ENCODE data around the gene MYRFL.

MYRFL gene

GRCh38 chr12:69897744-69898143, 72.7 kb downstream of the MYRFL start:
- peak; percentile 91 for DNase-seq (ENCODE audit: low spot score)

GRCh38 chr12:69898236-69898635, 73.2 kb downstream of the MYRFL start:
- peak; percentile 61 for DNase-seq (ENCODE audit: low spot score)

GRCh38 chr12:69900720-69901131, 75.7 kb downstream of the MYRFL start:
- peak; percentile 40 for DNase-seq (ENCODE audit: low spot score)

- DNase-seq (ENCODE audit: low spot score): no peak
Observed at GRCh38 chr12:69901221-69901905, 76.3 kb downstream of the MYRFL start.

GRCh38 chr12:69903548-69903947, 78.5 kb downstream of the MYRFL start:
- no peak for DNase-seq (ENCODE audit: low spot score)

GRCh38 chr12:69904777-69905176, 79.8 kb downstream of the MYRFL start:
- peak; percentile 73 for DNase-seq (ENCODE audit: low spot score)

GRCh38 chr12:69905801-69906200, 80.8 kb downstream of the MYRFL start:
- DNase-seq (ENCODE audit: low spot score): no peak

- no peak for DNase-seq (ENCODE audit: low spot score)
Observed at GRCh38 chr12:69906411-69907216, 81.6 kb downstream of the MYRFL start.

GRCh38 chr12:69908203-69908602, 83.2 kb downstream of the MYRFL start:
- DNase-seq (ENCODE audit: low spot score): no peak

GRCh38 chr12:69910694-69911093, 85.7 kb downstream of the MYRFL start:
- no peak for DNase-seq (ENCODE audit: low spot score)

GRCh38 chr12:69913526-69913925, 88.5 kb downstream of the MYRFL start:
- no peak for DNase-seq (ENCODE audit: low spot score)

- DNase-seq (ENCODE audit: low spot score): no peak
Observed at GRCh38 chr12:69915964-69916363, 90.9 kb downstream of the MYRFL start.

GRCh38 chr12:69916544-69917235, 91.7 kb downstream of the MYRFL start:
- DNase-seq (ENCODE audit: low spot score): peak; percentile 52

GRCh38 chr12:69918287-69918686, 93.3 kb downstream of the MYRFL start:
- no peak for DNase-seq (ENCODE audit: low spot score)

GRCh38 chr12:69919495-69919894, 94.5 kb downstream of the MYRFL start:
- no peak for DNase-seq (ENCODE audit: low spot score)

- no peak for DNase-seq (ENCODE audit: low spot score)
Observed at GRCh38 chr12:69921831-69922230, 96.8 kb downstream of the MYRFL start.

GRCh38 chr12:69922999-69923398, 98.0 kb downstream of the MYRFL start:
- DNase-seq (ENCODE audit: low spot score): no peak

- DNase-seq (ENCODE audit: low spot score): no peak
Observed at GRCh38 chr12:69925291-69925690, 100.3 kb downstream of the MYRFL start.

- DNase-seq (ENCODE audit: low spot score): no peak
Observed at GRCh38 chr12:69927164-69927563, 102.1 kb downstream of the MYRFL start.

GRCh38 chr12:69929125-69929524, 104.1 kb downstream of the MYRFL start:
- DNase-seq (ENCODE audit: low spot score): no peak

GRCh38 chr12:69929531-69929930, 104.5 kb downstream of the MYRFL start:
- DNase-seq (ENCODE audit: low spot score): peak; percentile 20

- DNase-seq (ENCODE audit: low spot score): no peak
Observed at GRCh38 chr12:69931569-69931968, 106.5 kb downstream of the MYRFL start.

GRCh38 chr12:69932154-69932553, 107.1 kb downstream of the MYRFL start:
- no peak for DNase-seq (ENCODE audit: low spot score)

All from AG20443 (cell line).